ENCODE results near the gene CCL14.

DNA sequence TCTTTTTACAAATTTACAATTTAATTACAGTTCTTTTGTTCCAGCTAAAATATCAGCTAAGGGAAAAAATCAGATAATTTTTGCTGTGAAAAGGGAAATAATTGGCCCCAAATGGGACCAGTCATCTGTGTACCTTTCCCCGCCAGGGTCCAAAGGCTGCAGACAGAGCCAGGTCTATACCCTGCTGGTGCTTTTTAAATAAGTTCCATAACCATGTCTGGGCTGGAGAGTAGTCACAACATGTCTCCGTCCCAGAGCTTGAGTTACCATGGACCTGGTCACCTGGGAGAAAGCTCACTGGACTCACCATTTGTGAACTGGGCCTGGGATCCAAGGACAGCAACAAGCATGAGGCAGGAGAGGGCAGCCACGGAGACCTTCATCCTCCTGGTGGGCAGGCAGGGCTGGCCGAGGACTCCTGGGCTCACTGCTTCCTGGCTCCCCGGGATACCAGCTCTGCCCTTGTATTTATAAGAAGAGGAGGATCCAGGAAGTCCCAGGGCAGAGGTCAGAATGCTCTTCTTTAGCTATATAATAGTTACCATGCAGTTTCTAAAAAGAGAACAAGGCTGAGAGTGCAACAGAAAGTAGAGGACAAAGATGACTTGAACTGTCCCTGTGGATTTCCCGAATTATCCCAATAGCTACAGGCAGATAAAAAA lies 14.7 kb upstream of the CCL14 start, which contains the start of gene CCL15:
- TF ChIP-seq, protein P1, sequence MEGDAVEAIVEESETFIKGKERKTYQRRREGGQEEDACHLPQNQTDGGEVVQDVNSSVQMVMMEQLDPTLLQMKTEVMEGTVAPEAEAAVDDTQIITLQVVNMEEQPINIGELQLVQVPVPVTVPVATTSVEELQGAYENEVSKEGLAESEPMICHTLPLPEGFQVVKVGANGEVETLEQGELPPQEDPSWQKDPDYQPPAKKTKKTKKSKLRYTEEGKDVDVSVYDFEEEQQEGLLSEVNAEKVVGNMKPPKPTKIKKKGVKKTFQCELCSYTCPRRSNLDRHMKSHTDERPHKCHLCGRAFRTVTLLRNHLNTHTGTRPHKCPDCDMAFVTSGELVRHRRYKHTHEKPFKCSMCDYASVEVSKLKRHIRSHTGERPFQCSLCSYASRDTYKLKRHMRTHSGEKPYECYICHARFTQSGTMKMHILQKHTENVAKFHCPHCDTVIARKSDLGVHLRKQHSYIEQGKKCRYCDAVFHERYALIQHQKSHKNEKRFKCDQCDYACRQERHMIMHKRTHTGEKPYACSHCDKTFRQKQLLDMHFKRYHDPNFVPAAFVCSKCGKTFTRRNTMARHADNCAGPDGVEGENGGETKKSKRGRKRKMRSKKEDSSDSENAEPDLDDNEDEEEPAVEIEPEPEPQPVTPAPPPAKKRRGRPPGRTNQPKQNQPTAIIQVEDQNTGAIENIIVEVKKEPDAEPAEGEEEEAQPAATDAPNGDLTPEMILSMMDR (IDR thresholded peaks at IDR 0.05; ENCODE audit: low read depth, low read length, missing input control), result no peak
- peak; percentile 50 for TF ChIP-seq YY1 (IDR thresholded peaks at IDR 0.05)
- TF ChIP-seq, protein P2, sequence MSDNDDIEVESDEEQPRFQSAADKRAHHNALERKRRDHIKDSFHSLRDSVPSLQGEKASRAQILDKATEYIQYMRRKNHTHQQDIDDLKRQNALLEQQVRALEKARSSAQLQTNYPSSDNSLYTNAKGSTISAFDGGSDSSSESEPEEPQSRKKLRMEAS (IDR thresholded peaks at IDR 0.05), result no peak
- peak in 1 of 2 donors; percentile 8 for TF ChIP-seq RAD21 (IDR thresholded peaks at IDR 0.05)

All from liver (tissue), 3 donors.